ENCODE results near the gene ZNF394.
A peak's percentile ranks its signal among the peaks of the same experiment; 100 is the strongest.

ZNF394 gene

DNA sequence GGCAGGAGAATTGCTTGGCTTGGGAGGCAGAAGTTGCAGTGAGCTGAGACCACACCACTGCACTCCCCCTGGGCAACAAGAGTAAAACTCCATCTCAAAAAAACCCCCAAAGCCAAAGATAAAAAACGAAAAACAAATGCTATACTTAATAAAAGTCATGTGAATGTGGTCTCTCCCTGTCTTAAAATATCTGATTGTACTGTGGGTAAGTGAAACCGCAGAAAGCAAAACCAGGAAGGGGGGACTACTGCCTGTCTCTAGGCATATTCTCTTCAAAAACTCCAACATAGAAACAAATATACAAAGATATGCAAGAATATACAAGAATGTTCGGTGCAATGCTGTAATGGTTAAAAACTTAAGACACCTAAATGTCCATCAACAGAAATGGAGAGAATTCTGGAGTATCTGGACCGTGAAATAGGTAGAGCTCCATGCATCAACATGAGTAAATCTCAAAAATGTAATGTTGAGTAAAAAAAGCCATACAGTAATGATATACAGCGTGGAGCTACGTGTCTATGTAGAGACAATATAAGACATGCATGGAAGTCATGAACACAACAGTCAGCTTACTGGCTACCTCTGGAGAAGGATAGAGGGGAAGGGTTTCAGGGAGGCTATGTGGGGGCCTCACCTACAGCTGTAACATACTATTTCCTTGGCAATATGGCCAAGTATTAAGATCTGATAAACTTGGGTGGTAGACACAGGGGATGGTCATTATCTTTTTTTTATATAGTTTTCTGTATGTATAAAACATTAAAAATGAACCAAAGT is 2.1 kb downstream of the ZNF394 start:
- DNase-seq (ENCODE audit: extremely low read depth in 1 of 2, low read depth in 1 of 2) = no peak

DNA sequence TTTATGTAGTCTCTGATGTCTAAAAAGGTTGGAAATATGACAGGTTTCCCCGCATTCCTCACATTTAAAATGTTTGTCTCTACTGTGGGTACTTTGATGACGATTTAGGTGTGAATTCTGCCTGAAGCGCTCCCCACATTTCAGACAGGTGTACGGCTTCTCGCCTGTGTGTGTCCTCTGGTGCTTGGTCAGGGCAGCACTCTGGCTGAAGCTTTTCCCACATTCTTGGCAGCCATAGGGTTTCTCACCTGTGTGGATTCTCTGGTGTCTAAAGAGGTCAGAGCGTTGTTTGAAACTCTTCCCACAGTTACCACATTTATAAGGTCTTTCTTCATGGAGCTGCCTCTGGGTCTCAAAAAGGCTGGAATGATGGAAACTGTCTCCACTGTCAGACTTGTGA is 6.3 kb downstream of the ZNF394 start:
- no peak for DNase-seq (ENCODE audit: extremely low read depth in 1 of 2, low read depth in 1 of 2)

GRCh38 chr7:99490878-99491277 is 9.2 kb downstream of the ZNF394 start:
- no peak for DNase-seq (ENCODE audit: extremely low read depth in 1 of 2, low read depth in 1 of 2)

DNA sequence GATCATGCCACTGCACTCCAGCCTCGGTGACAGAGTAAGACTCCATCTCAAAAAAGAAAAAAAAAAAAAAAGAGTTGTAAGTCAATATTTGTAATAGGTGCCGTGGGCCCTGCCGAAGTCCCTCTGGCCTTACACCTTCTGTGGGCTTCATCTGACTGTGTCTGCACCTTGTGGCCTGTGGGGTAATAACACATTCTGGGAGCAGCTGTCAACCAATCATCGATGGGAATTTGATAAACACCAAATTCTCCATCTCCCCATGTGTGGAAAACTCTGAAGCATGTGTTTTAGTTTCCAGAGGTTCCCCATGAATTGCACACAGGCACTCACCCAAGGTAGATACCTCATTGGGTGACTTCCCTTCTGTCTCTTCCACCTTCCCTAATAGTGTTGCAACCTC is 10.8 kb downstream of the ZNF394 start:
- DNase-seq (ENCODE audit: extremely low read depth in 1 of 2, low read depth in 1 of 2) = no peak

DNA sequence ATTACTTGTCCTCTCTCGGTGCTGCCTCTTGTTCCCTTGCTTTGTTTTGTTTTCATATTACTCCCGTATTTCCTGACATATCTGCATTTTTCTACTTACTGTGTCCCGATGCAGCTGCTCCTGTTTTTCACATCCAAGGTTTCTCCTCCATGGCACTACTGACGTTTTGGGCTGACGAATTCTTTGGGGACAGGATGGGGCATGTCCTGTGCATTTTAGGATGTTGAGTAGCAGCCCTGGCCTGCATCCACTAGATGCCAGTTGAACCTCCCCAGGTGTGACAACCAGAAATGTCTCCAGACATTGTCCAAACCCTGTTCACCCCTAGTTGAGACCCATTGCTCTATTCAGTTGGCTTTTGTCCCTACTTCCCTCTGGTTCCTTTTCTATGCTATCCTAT is 15.0 kb downstream of the ZNF394 start:
- DNase-seq (ENCODE audit: extremely low read depth in 1 of 2, low read depth in 1 of 2) = no peak

DNA sequence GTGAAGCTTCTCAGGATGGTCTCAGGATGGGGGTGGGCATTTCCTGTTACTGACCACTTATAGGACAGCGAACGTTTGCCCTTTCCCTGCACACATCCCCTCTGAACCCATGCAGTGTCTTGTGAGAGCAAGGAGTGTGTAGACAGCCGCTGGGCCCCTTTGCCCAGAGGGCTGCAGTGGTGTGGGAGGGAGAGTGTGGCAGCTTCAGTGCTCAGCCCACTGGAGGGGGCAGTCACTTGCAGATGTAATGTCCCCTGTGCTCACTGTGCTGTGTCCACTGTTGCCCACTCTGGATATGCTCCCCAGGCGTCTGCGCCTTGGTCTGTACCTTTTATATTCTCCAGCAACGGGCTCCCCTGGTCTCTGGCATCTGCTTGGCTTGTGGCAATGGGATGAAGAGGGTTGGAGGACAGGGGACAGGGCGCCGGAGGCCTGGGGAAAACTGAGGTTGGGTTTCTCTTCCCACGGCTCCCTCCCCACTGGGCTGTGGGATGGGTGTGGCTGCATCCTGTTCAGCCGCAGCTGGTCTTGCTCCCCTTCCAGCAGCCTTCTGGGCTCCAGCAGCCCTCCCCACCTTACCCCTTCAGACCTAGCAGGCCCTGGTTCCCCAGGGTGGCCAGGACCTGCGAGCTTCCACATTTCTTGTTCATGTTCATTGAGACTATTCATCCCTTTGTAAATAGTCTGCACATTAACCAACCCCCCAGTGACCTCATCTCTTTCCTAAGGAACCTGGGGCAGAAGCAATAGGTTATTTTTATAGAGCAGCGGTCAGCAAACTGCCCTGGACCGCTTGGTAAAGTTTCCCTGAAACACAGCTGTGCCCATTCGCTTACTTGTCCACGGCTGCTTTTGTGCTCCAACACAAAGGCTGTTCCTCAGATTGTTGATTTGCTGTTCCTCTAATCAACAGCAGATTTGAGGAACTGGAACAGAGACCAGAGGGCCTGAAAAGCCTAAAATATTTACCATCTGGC is 21.3 kb downstream of the ZNF394 start:
- DNase-seq (ENCODE audit: extremely low read depth in 1 of 2, low read depth in 1 of 2) = no peak

DNA sequence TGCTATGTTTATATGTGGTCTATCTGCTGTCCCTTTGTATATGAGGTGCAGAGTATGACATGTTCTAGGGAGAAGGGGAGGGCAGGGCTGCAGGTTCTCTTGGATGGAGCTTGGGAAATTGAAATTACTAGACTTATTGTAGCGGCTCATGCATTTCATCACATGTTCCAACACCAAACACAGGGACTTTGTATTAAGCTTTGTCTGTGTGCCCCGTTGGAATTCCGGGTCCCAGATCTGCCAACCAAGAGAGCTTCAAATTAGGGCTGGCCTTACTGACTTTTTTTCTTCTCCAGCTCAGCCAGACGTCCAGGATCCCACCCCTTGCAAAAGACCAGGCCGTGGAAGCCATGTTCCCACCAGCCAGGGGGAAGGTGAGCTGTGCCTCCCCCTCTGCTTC is 24.0 kb downstream of the ZNF394 start:
- no peak for DNase-seq (ENCODE audit: extremely low read depth in 1 of 2, low read depth in 1 of 2)

GRCh38 chr7:99473315-99473596 is 26.8 kb downstream of the ZNF394 start:
- no peak for DNase-seq (ENCODE audit: extremely low read depth in 1 of 2, low read depth in 1 of 2)

GRCh38 chr7:99472561-99473314 is 27.3 kb downstream of the ZNF394 start, which contains the start of gene ZNF789:
TSS of gene ZNF789 (plus strand) at chr7:99472890. CDS start at chr7:99476457, 3,567 bp downstream.
- peak; percentile 97 for DNase-seq (ENCODE audit: extremely low read depth in 1 of 2, low read depth in 1 of 2)

DNA sequence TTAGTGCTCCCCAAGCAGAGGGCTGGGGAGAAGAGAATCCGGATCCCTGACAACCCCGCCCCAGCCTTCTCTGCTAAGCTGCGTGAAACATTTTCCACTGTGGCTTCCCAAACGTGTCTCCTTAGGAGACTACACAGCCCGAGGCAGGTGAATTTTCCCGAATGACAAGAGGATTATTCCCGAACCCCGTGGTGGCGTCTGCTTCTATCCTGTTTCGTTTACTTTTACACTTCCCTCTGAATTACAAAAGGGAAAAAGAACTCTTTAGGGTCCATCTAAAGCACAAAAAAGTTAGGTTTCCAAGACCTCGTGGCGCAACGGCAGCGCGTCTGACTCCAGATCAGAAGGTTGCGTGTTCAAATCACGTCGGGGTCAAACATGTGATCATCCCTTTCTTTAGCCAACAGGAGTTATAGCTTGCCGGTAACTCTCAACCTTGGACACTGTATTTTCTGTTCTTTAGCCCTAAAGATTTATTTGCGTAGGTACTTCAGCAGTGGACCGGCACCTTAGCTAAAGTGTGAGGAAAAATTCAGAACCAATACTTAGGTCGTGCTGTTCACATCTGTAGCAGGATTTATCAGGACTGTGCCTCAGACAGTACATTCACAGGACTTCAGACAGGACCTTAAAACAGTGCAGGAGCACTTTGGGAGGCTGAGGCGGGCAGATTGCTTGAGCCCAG is 30.6 kb downstream of the ZNF394 start:
- DNase-seq (ENCODE audit: extremely low read depth in 1 of 2, low read depth in 1 of 2) = no peak

DNA sequence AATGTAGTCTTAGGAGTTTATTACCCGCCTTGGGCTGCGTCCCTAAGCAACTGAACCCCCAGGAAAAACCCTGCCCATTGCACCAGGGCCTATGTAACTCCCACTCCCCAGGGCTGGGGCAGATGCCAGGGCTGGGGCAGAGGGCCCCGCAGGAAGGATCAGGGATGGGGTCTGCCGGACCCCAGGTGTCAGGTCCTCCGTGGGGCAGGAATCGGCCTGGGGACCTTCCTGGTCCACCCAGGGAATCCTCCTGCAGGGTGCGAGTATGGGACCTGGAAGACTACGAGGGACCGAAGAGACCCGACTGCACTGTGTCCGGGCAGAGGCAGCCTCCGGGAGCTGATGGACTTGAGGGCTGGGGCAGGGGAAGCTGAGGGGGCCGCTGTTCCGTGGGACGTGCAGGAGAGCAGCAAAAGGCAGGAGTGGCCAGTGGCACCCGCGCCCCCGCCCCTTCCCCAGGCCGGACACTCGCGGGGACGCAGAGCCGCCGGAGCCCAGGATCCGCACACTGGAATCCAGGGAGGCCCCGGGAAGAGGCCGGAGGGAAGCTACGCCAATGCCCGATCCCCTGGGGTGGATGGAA is 31.7 kb downstream of the ZNF394 start:
- no peak for DNase-seq (ENCODE audit: extremely low read depth in 1 of 2, low read depth in 1 of 2)

GRCh38 chr7:99465421-99465768 is 34.7 kb downstream of the ZNF394 start:
- DNase-seq (ENCODE audit: extremely low read depth in 1 of 2, low read depth in 1 of 2) = no peak

DNA sequence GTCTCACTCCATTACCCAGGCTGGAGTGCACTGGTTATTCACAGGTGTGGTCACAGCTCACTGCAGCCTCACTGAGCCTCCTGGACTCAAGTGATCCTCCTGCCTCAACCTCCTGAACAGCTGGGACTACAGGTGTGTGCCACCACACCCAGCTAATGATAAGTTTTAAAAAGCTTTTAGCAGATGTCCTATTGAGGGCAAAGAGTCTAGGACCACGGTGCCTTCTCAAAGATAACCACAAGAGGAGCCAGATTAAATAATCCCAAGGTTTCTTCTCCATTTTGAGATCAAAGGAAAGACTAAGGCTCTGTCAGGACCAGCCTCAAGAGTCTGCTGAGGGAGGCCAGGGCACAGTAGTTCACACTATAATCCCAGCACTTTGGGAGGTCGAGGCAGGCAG is 38.9 kb downstream of the ZNF394 start:
- no peak for DNase-seq (ENCODE audit: extremely low read depth in 1 of 2, low read depth in 1 of 2)

- DNase-seq (ENCODE audit: extremely low read depth in 1 of 2, low read depth in 1 of 2) = no peak
These were observed 39.4 kb downstream of the ZNF394 start for GRCh38 chr7:99460651-99461050.

DNA sequence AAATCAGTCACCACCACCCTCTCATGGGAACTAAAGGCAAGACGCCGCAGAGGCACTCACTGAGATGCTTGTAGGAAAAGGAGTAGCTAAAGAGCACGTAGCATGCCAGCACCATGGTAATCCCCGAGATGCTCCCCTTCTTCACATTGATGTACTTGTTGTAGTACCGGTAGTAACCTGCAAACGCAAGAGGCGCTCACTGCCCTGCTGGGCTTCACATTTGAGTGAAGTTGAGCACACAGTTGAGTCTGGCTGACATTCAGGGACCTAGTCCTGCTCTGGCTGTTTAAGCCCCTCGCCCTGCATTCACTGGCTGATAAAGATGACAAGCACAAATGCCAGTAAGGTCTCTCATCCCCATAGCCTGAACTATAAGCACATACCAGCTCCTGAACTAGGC is 41.0 kb downstream of the ZNF394 start:
- no peak for DNase-seq (ENCODE audit: extremely low read depth in 1 of 2, low read depth in 1 of 2)

DNA sequence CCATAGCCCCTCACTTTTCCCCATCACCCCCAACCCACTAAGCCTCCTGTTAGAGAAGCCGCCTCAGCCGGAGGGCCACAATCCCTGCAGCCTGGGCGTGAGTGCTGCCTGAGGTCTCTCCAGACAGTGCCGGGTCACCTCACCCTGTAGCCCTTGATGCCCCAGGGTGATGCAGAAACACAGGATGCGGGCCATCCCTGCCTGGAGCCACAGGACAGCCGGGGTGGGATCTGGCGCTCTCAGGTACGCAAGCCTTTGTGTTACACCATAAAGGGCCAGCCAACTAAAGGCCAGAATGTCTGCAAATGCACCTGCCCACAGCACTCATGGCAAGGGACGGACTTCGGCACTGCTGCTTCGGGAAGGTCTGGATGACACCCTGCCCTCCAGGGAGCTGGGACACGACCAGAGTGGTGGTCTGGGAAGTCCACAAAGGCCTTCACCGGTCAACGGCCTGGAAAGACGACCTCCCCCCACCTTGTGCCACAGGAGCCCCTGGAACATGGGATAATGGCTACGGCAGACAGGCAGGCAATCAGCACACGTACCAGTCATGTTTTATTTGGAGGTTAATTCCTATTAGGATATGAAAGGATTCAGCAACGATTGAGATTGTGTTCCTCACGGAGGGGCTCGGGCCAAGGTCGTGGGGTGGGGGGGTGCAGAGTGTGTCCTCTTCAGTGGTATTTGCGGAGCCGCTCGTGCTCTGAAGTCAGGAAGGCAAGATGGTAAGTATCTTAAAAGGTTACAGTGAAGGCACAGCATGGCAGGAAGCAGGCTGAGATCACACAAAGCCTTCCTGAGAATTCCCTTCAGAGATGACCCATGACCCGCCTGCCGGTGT is 42.2 kb downstream of the ZNF394 start:
- no peak for DNase-seq (ENCODE audit: extremely low read depth in 1 of 2, low read depth in 1 of 2)

DNA sequence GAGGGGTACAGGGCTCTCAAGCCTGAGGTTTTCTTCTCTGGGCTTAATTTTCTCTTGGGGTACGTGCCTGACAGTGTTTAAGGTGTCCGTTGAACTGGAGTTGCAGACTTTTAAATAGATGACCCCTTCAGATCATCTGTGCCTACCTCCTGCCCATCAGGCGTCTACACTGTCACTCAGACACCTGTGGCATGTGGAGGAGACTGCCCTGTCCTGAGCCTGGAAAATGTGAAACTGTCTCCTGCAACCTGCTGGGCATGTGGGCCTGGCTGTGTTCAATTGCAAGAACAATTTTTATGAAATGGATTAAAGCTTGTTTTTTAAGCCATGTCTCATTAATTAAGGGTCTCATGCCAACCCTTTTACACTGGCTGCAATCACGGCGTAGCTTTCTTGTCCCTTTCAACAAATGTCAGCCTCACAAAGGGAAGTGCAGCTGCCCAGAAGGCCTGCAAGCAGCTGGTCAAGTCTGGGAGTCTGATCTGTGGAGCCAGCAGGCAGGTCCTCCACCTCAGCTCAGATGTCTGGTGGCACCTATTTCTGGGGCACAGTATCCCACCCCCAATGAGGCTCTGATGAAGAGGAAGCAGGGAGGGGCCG is 42.9 kb downstream of the ZNF394 start:
- no peak for DNase-seq (ENCODE audit: extremely low read depth in 1 of 2, low read depth in 1 of 2)

DNA sequence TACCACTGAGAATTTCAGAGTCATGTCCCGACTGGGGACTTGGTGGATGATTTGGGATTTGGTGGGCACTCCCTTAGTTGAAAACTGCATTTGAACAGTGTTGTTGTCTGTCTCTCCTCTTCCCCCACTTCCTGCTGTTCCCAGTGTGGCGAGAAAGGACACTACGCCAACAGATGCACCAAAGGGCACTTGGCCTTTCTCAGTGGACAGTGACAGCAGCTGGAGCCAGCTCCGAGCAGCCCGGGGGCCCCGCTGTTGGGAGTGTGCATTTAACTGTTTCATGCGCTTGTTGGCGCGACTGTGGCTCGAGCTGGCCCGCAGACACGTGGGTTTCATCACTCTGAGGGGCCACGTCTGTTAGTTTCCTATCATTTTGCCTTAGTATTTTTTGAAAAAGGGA is 43.8 kb downstream of the ZNF394 start:
- no peak for DNase-seq (ENCODE audit: extremely low read depth in 1 of 2, low read depth in 1 of 2)

- no peak for DNase-seq (ENCODE audit: extremely low read depth in 1 of 2, low read depth in 1 of 2)
These were observed 44.2 kb downstream of the ZNF394 start for GRCh38 chr7:99455874-99456273.
